ENCODE data around the gene JMJD6. TPM values are rescaled to one million over a fixed set of nuclear protein-coding genes. Genes with fewer than 3 reads are reported as not detected.

JMJD6 gene
- total and polyA plus RNA-seq, 2 of the 8 experiments (the other 6 are each of a cell fraction or from before 2014, with no cell fraction given), result 8.6 to 18.6 TPM

GRCh38 chr17:76677406-76677805, 49.0 kb downstream of the JMJD6 start (continued):
- no peak for TF ChIP-seq CHD7 (IDR thresholded peaks at IDR 0.05; ENCODE audit: insufficient replicate concordance, low read length)
- TF ChIP-seq CEBPB (IDR thresholded peaks at IDR 0.05; ENCODE audit: low read depth, low read length), result no peak
- no peak for TF ChIP-seq USF2 (IDR thresholded peaks at IDR 0.05; ENCODE audit: low read length)
- no peak for TF ChIP-seq MAX (IDR thresholded peaks at IDR 0.05)
- no peak for TF ChIP-seq PHF8 (conservative IDR thresholded peaks at IDR 0.05; ENCODE audit: low read depth, low read length)
- no peak for TF ChIP-seq CTBP2 (IDR thresholded peaks at IDR 0.05; ENCODE audit: borderline replicate concordance, insufficient read depth, insufficient read length, low read length)
- TF ChIP-seq POLR2A (IDR thresholded peaks at IDR 0.05; ENCODE audit: control extremely low read depth in 1 of 2, low read depth in 2 of 2, low read length in 2 of 2), result no peak
- TF ChIP-seq CHD2 (IDR thresholded peaks at IDR 0.05; ENCODE audit: low read length), result no peak
- no peak for TF ChIP-seq HDAC6 (IDR thresholded peaks at IDR 0.05; ENCODE audit: low read depth, low read length)

All from H1 (cell line).